Activated effector memory CD4-positive, alpha-beta T cell treated with Interleukin-2 at 50 U/mL for 16 hours (primary cell): ENCODE data around the gene TMEM147.

Source experiments
- DNase-seq: peaks from one replicate; pipeline ENCODE4 v3.0.0-alpha.2; 2020

TMEM147 gene

GRCh38 chr19:35545001-35545854 is at the start of gene TMEM147:
TMEM147 (plus strand) TSS chr19:35545626; CDS start chr19:35545740, 114 bp downstream.
- peak; percentile 67 for DNase-seq

- no peak for DNase-seq
Observed at GRCh38 chr19:35497406-35497805, 48.0 kb upstream of the TMEM147 start.

GRCh38 chr19:35498220-35498619 is 47.2 kb upstream of the TMEM147 start:
- no peak for DNase-seq

- DNase-seq = no peak
Observed at GRCh38 chr19:35498984-35499527, 46.4 kb upstream of the TMEM147 start.

GRCh38 chr19:35500611-35501010 is 44.8 kb upstream of the TMEM147 start:
- DNase-seq = no peak

GRCh38 chr19:35501684-35502083 is 43.7 kb upstream of the TMEM147 start:
- no peak for DNase-seq

GRCh38 chr19:35502751-35503150 is 42.7 kb upstream of the TMEM147 start:
- DNase-seq = no peak

GRCh38 chr19:35506011-35506410 is 39.4 kb upstream of the TMEM147 start:
- DNase-seq = no peak

- no peak for DNase-seq
Observed at GRCh38 chr19:35507561-35507960, 37.9 kb upstream of the TMEM147 start.

GRCh38 chr19:35508129-35508528 is 37.3 kb upstream of the TMEM147 start:
- no peak for DNase-seq

GRCh38 chr19:35509018-35509652 is 36.3 kb upstream of the TMEM147 start:
- DNase-seq = peak; percentile 17

- DNase-seq = peak; percentile 51
Observed at GRCh38 chr19:35509861-35510625, 35.4 kb upstream of the TMEM147 start.

- DNase-seq = no peak
Observed at GRCh38 chr19:35510626-35510964, 34.8 kb upstream of the TMEM147 start.

GRCh38 chr19:35511337-35511736 is 34.1 kb upstream of the TMEM147 start:
- no peak for DNase-seq

- no peak for DNase-seq
Observed at GRCh38 chr19:35512831-35513627, 32.4 kb upstream of the TMEM147 start.

- DNase-seq = no peak
Observed at GRCh38 chr19:35513628-35514281, 31.7 kb upstream of the TMEM147 start, which contains the start of gene DMKN. DMKN (minus strand) TSS chr19:35513649; CDS start chr19:35513475, 174 bp downstream.

GRCh38 chr19:35514282-35514809 is 31.1 kb upstream of the TMEM147 start:
- no peak for DNase-seq

- no peak for DNase-seq
Observed at GRCh38 chr19:35516310-35516709, 29.1 kb upstream of the TMEM147 start.

- no peak for DNase-seq
Observed at GRCh38 chr19:35517342-35517741, 28.1 kb upstream of the TMEM147 start.

- no peak for DNase-seq
Observed at GRCh38 chr19:35518313-35518712, 27.1 kb upstream of the TMEM147 start.

- no peak for DNase-seq
Observed at GRCh38 chr19:35519291-35519690, 26.1 kb upstream of the TMEM147 start.
